Ovary (tissue), 9 donors: ENCODE measurements around the gene TLX2. TPM values are rescaled to one million over a fixed set of nuclear protein-coding genes. Genes with fewer than 3 reads are reported as not detected.

Experiments used
- DNase-seq, 5 donors: peaks; one replicate each; pipeline ENCODE4 v3.0.0-alpha.2; 2019 to 2020
- H3K27ac ChIP-seq, 2 donors: fragments of 200-600 bp; one replicate each; pipeline versions ENCODE4 v1.5.1 to v1.8.0; 2019 to 2022
- H3K27me3 ChIP-seq: fragments of 200-600 bp; one replicate; pipeline ENCODE4 v1.8.0; 2022
- H3K36me3 ChIP-seq: fragments of 200-600 bp; sonication (generic); one replicate; pipeline ENCODE4 v1.5.1; 2019
- H3K4me1 ChIP-seq: one replicate; pipeline ENCODE4 v1.8.1; 2013; ENCODE audit warnings: mild to moderate bottlenecking, moderate library complexity; ENCODE audit not compliant: insufficient read depth
- H3K4me3 ChIP-seq: fragments of 200-600 bp; sonication (generic); one replicate; pipeline ENCODE4 v1.5.1; 2017
- H3K9me3 ChIP-seq, 2 donors: fragments of 200-600 bp in 1 of 2; sonication (generic) in 1 of 2; one replicate each; pipeline versions ENCODE4 v1.5.1 to v1.8.1; 2013 to 2019; ENCODE audit warnings: mild to moderate bottlenecking in 1 of 2, moderate library complexity in 1 of 2
- CTCF ChIP-seq, 3 donors: fragments of 450-650 bp in 2 of 3; fragments of 200-600 bp in 1 of 3; IDR thresholded peaks; one replicate each; pipeline versions ENCODE4 v1.5.1 to v1.8.0; 2016 to 2022; ENCODE audit warnings: antibody characterized with exemption in 3 of 3, mild to moderate bottlenecking in 1 of 3
- EP300 ChIP-seq: sonication (generic); formaldehyde crosslinking; IDR thresholded peaks from one replicate; pipeline ENCODE4 v1.6.1; 2017; ENCODE audit warnings: antibody characterized with exemption
- POLR2A ChIP-seq: fragments of 450-650 bp; IDR thresholded peaks from one replicate; pipeline ENCODE4 v1.6.1; 2017; ENCODE audit warnings: antibody characterized with exemption, mild to moderate bottlenecking, moderate library complexity
- WGBS, 3 donors: extraction: QIAGEN DNeasy Blood & Tissue Kit in 1 of 3; methylation state at CpG; one replicate each; pipeline versions ENCODE4 v1.1.5 to v1.1.7; 2013 to 2017; 5-methylcytosine and 5-hydroxymethylcytosine counted together
- intact Hi-C, 4 donors: fragments of 100-400 bp; cut with DNase I; formaldehyde crosslinking; loops; one replicate each; pipeline versions ENCODE4 v1.11.0 to v1.15.1; 2022 to 2023
- polyA plus RNA-seq, 2 donors: library from polyadenylated mRNA; stranded (reverse); fragments of 200-250 nt in 1 of 2; fragments of 350-450 nt in 1 of 2; fragmentation: Illumina TruSeq in 1 of 2; extraction: RNeasy Lipid Tissue Mini Kit (QIAGEN cat#74804) in 1 of 2; gene quantifications; one replicate each; pipeline ENCODE4 v1.2.3, GENCODE V29; 2013 to 2014
- total RNA-seq, 7 donors: library from RNA; depleted of rRNA in 2 of 7; stranded (reverse); fragments of >200 nt in 2 of 7; fragmentation: NEBNext Ultra II Directional in 3 of 7; extraction: Animal tissue kit (Norgen Biotek cat#: 25700) in 3 of 7; gene quantifications; one replicate each; pipeline versions ENCODE4 v1.1.0 to v1.2.4, GENCODE V29; 2016 to 2023
- donor health status: DM: no; HTN: no; CAD: no; lungs with moderate emphysema.
- donor health status: DM: no; HTN: no; CAD: no.
- donor health status: Bipolar disorder and iron deficiency.
- donor health status: DM: yes; HTN: yes; CAD: no.
- donor health status: DM: no; HTN: no; CAD: no.
- donor health status: DM: yes; HTN: yes; CAD: no.

Gene TLX2
- total and polyA plus RNA-seq, 9 donors: not detected

GRCh38 chr2:74472945-74473258 is 41.3 kb upstream of the TLX2 start:
- 4 to 14% (median 4%) methylated on average over 7 of the region's 7 CpGs for WGBS, 3 donors
- no peak for TF ChIP-seq CTCF (IDR thresholded peaks at IDR 0.05)
- TF ChIP-seq POLR2A: no peak
- TF ChIP-seq EP300: no peak
- no peaks in the 10 kb centered on the region for H3K27me3 ChIP-seq
- intact Hi-C loops: loop anchor here in 1 of 4 donors (5.0 kb wide), 1 partner anchor 179 kb away; the partner anchor contains the start of gene SEMA4F
- H3K4me3 ChIP-seq: peak overlapping the region; percentile 47
- H3K9me3 ChIP-seq: no peaks in the 10 kb centered on the region
- no peak for DNase-seq
- peak overlapping the region in 1 of 2 donors; percentile 83 for H3K27ac ChIP-seq
- peaks cover 5% of the 10 kb centered on the region for H3K4me1 ChIP-seq
- H3K36me3 ChIP-seq: no peaks in the 10 kb centered on the region

GRCh38 chr2:74474481-74474880 is 39.8 kb upstream of the TLX2 start:
- DNase-seq: peak in 1 of 5 donors; percentile 33
- no peaks in the 10 kb centered on the region for H3K27me3 ChIP-seq
- no peaks in the 10 kb centered on the region for H3K36me3 ChIP-seq
- no peak overlapping the region for H3K4me3 ChIP-seq
- no peak for TF ChIP-seq CTCF (IDR thresholded peaks at IDR 0.05)
- TF ChIP-seq POLR2A: no peak
- TF ChIP-seq EP300: no peak
- H3K9me3 ChIP-seq: no peaks in the 10 kb centered on the region
- H3K4me1 ChIP-seq: peaks cover 5% of the 10 kb centered on the region
- intact Hi-C loops: loop anchor here in 1 of 4 donors (5.0 kb wide), 1 partner anchor 178 kb away; the partner anchor contains the start of gene SEMA4F
- H3K27ac ChIP-seq: no peak overlapping the region
- WGBS, 3 donors: 86 to 91% (median 87%) methylated on average over 6 of the region's 6 CpGs

- H3K36me3 ChIP-seq: no peaks in the 10 kb centered on the region
- H3K9me3 ChIP-seq: no peaks in the 10 kb centered on the region
- no peaks in the 10 kb centered on the region for H3K27me3 ChIP-seq
- peaks cover 5% of the 10 kb centered on the region for H3K4me1 ChIP-seq
- DNase-seq: no peak
- no peak overlapping the region for H3K27ac ChIP-seq
- no peak overlapping the region for H3K4me3 ChIP-seq
- intact Hi-C loops: loop anchor here in 1 of 4 donors (5.0 kb wide), 1 partner anchor 177 kb away; the partner anchor contains the start of gene SEMA4F
- no peak for TF ChIP-seq EP300
- no peak for TF ChIP-seq POLR2A
- TF ChIP-seq CTCF (IDR thresholded peaks at IDR 0.05): no peak
- 82 to 88% (median 88%) methylated on average over 5 of the region's 5 CpGs for WGBS, 3 donors
Measured at GRCh38 chr2:74474899-74475298, 39.4 kb upstream of the TLX2 start.

- Histone ChIP-seq H3K9me3 (no peaks in the 10 kb centered on the region), H3K4me3 (peak overlapping the region; percentile 48), H3K27me3 (no peaks in the 10 kb centered on the region), H3K4me1 (peaks cover 8% of the 10 kb centered on the region), H3K36me3 (no peaks in the 10 kb centered on the region), H3K27ac (no peak overlapping the region)
- 37 to 46% (median 40%) methylated on average over 3 of the region's 3 CpGs for WGBS, 3 donors
- TF ChIP-seq CTCF (IDR thresholded peaks at IDR 0.05) (no peak), POLR2A (no peak), EP300 (no peak)
- intact Hi-C loops: loop anchor here in 2 of 4 donors (5.0 kb wide), 2 partner anchors 51 to 106 kb away; no protein-coding TSS in a partner anchor
- DNase-seq: no peak
Measured at GRCh38 chr2:74481431-74481830, 32.8 kb upstream of the TLX2 start.
